Suprapubic skin (tissue), 4 donors: ENCODE measurements around the gene CACNA1G. TPM values are rescaled to one million over a fixed set of nuclear protein-coding genes. Genes with fewer than 3 reads are reported as not detected.

ENCODE experiments used
- DNase-seq, 2 donors: peaks; one replicate each; pipeline ENCODE4 v3.0.0-alpha.2; 2019; ENCODE audit warnings: low spot score in 2 of 2
- H3K27ac ChIP-seq: fragments of 200-600 bp; sonication (generic); one replicate; pipeline ENCODE4 v1.5.1; 2019
- H3K27me3 ChIP-seq: fragments of 200-600 bp; sonication (generic); one replicate; pipeline ENCODE4 v1.5.1; 2019
- H3K36me3 ChIP-seq: fragments of 200-600 bp; sonication (generic); one replicate; pipeline ENCODE4 v1.5.1; 2019
- H3K4me1 ChIP-seq: fragments of 200-600 bp; sonication (generic); one replicate; pipeline ENCODE4 v1.5.1; 2019
- H3K4me3 ChIP-seq: fragments of 200-600 bp; sonication (generic); one replicate; pipeline ENCODE4 v1.5.1; 2019; ENCODE audit warnings: mild to moderate bottlenecking
- H3K9me3 ChIP-seq: fragments of 200-600 bp; sonication (generic); one replicate; pipeline ENCODE4 v1.5.1; 2019
- EP300 ChIP-seq: sonication (generic); formaldehyde crosslinking; IDR thresholded peaks from one replicate; pipeline ENCODE4 v1.6.1; 2017; ENCODE audit warnings: antibody characterized with exemption
- POLR2A ChIP-seq, 2 donors: fragments of 450-650 bp; IDR thresholded peaks; one replicate each; pipeline ENCODE4 v1.6.1; 2017; ENCODE audit warnings: antibody characterized with exemption in 2 of 2, mild to moderate bottlenecking in 2 of 2, moderate library complexity in 2 of 2
- POLR2AphosphoS5 ChIP-seq, 3 donors: sonication (generic); formaldehyde crosslinking; IDR thresholded peaks; one replicate each; pipeline ENCODE4 v1.6.1; 2017; ENCODE audit warnings: antibody characterized with exemption in 3 of 3
- WGBS: methylation state at CpG from one replicate; pipeline ENCODE4 v1.1.5; 2018; 5-methylcytosine and 5-hydroxymethylcytosine counted together
- total RNA-seq, 4 donors: library from RNA; depleted of rRNA; stranded (reverse); fragments of >200 nt; gene quantifications; one replicate each; pipeline ENCODE4 v1.1.0, GENCODE V29; 2016
- TF ChIP-seq, protein P1 (sequence below), 2 donors: fragments of 200-600 bp in 1 of 2; fragments of 450-650 bp in 1 of 2; sonication (generic) in 1 of 2; IDR thresholded peaks; one replicate each; pipeline ENCODE4 v1.5.1; 2016 to 2019; ENCODE audit warnings: antibody characterized with exemption in 2 of 2, mild to moderate bottlenecking in 1 of 2, moderate library complexity in 1 of 2

CACNA1G gene
- total RNA-seq, 4 donors from 2014 or later, result 1.1 to 9.9 (median 2.7) TPM

DNA sequence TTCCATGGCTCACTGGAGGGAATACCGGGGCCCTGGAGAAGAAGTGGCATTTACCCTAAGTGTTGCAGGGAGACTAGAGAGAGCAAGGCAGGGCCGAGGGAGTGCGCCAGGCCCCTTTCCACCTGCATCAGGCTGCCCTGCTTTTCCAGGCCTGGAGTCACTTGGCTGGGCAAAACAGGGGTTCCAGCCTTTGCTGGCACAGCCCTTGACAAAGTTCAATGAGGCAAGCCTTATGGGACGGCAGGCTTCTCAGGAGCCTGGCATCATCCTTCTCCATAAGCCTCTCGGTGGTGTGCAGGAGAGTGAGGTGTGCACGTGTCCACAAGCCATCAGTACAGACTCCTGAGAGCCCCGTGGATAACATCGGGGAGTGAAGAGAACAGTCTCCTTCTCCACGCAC, 27.1 kb downstream of the CACNA1G start:
- peaks cover 14% of the 10 kb centered on the region for H3K4me1 ChIP-seq

GRCh38 chr17:50588391-50589049, 28.0 kb downstream of the CACNA1G start:
- DNase-seq, result no peak
- 72% methylated on average over 15 of the region's 18 CpGs for WGBS
- Histone ChIP-seq H3K9me3 (no peaks in the 10 kb centered on the region), H3K4me3 (no peak overlapping the region), H3K36me3 (no peaks in the 10 kb centered on the region), H3K27ac (no peak overlapping the region), H3K4me1 (peaks cover 14% of the 10 kb centered on the region), H3K27me3 (no peaks in the 10 kb centered on the region)
- TF ChIP-seq, protein P1, sequence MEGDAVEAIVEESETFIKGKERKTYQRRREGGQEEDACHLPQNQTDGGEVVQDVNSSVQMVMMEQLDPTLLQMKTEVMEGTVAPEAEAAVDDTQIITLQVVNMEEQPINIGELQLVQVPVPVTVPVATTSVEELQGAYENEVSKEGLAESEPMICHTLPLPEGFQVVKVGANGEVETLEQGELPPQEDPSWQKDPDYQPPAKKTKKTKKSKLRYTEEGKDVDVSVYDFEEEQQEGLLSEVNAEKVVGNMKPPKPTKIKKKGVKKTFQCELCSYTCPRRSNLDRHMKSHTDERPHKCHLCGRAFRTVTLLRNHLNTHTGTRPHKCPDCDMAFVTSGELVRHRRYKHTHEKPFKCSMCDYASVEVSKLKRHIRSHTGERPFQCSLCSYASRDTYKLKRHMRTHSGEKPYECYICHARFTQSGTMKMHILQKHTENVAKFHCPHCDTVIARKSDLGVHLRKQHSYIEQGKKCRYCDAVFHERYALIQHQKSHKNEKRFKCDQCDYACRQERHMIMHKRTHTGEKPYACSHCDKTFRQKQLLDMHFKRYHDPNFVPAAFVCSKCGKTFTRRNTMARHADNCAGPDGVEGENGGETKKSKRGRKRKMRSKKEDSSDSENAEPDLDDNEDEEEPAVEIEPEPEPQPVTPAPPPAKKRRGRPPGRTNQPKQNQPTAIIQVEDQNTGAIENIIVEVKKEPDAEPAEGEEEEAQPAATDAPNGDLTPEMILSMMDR (IDR thresholded peaks at IDR 0.05), result no peak
- TF ChIP-seq POLR2A (IDR thresholded peaks at IDR 0.05) (no peak), EP300 (no peak)

More for the DNA sequence above, 27.1 kb downstream of the CACNA1G start:
- no peak overlapping the region for H3K27ac ChIP-seq
- no peak overlapping the region for H3K4me3 ChIP-seq
- no peak for DNase-seq
- no peaks in the 10 kb centered on the region for H3K9me3 ChIP-seq
- H3K27me3 ChIP-seq, result no peaks in the 10 kb centered on the region
- WGBS, result 79% methylated on average over 6 of the region's 9 CpGs
- no peaks in the 10 kb centered on the region for H3K36me3 ChIP-seq
- TF ChIP-seq POLR2A (IDR thresholded peaks at IDR 0.05) (no peak), EP300 (no peak), POLR2AphosphoS5 (IDR thresholded peaks at IDR 0.05) (no peak)
- TF ChIP-seq, protein P1 (IDR thresholded peaks at IDR 0.05), result no peak

- no peaks in the 10 kb centered on the region for H3K9me3 ChIP-seq
- H3K27me3 ChIP-seq, result no peaks in the 10 kb centered on the region
- DNase-seq, result no peak
- WGBS, result 35% methylated on average over 8 of the region's 10 CpGs
- H3K27ac ChIP-seq, result no peak overlapping the region
- TF ChIP-seq POLR2A (IDR thresholded peaks at IDR 0.05), result no peak
- H3K36me3 ChIP-seq, result no peaks in the 10 kb centered on the region
- no peak overlapping the region for H3K4me3 ChIP-seq
- peaks cover 14% of the 10 kb centered on the region for H3K4me1 ChIP-seq
Observed at GRCh38 chr17:50589095-50589705, 28.7 kb downstream of the CACNA1G start.

- DNase-seq, result no peak
Observed at GRCh38 chr17:50590946-50591737, 30.6 kb downstream of the CACNA1G start.

DNA sequence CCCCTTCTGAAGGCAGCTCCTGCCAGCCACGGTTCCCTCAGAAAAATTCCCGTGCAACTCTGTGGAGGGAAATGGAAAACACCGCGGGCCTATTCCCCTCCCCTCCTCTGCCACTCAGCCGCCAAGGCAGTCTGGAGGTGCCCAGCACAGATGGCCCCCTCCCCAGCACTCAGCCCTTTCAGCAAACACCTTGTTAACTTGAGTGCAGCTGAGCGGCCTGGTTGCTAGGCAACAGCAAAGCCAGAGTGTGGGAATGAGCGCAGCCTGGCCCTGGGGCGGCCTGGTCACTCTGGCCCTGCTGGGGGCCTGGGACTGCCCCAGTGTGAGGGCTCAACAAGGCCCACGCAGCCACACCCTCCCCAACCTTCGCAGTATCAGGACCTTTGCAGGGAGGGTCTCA, 32.8 kb downstream of the CACNA1G start:
- no peak for DNase-seq
- Histone ChIP-seq H3K36me3 (no peaks in the 10 kb centered on the region), H3K4me3 (no peak overlapping the region), H3K9me3 (no peaks in the 10 kb centered on the region), H3K27ac (no peak overlapping the region), H3K27me3 (no peaks in the 10 kb centered on the region), H3K4me1 (peaks cover 14% of the 10 kb centered on the region)
- 64% methylated on average over 7 of the region's 10 CpGs for WGBS
- TF ChIP-seq EP300 (no peak), POLR2A (IDR thresholded peaks at IDR 0.05) (no peak), POLR2AphosphoS5 (IDR thresholded peaks at IDR 0.05) (no peak)
- TF ChIP-seq, protein P1 (IDR thresholded peaks at IDR 0.05), result no peak

More at GRCh38 chr17:50590946-50591737, 30.6 kb downstream of the CACNA1G start:
- Histone ChIP-seq H3K4me1 (peaks cover 14% of the 10 kb centered on the region), H3K27me3 (no peaks in the 10 kb centered on the region), H3K4me3 (no peak overlapping the region), H3K9me3 (no peaks in the 10 kb centered on the region), H3K36me3 (no peaks in the 10 kb centered on the region), H3K27ac (no peak overlapping the region)
- TF ChIP-seq POLR2A (IDR thresholded peaks at IDR 0.05) (no peak), POLR2AphosphoS5 (IDR thresholded peaks at IDR 0.05) (no peak), EP300 (no peak)
- TF ChIP-seq, protein P1 (IDR thresholded peaks at IDR 0.05), result no peak
- WGBS, result 80% methylated on average over 8 of the region's 24 CpGs
